ENCODE results near the gene CYBB.
A peak's percentile ranks its signal among the peaks of the same experiment; 100 is the strongest.

Gene CYBB

DNA sequence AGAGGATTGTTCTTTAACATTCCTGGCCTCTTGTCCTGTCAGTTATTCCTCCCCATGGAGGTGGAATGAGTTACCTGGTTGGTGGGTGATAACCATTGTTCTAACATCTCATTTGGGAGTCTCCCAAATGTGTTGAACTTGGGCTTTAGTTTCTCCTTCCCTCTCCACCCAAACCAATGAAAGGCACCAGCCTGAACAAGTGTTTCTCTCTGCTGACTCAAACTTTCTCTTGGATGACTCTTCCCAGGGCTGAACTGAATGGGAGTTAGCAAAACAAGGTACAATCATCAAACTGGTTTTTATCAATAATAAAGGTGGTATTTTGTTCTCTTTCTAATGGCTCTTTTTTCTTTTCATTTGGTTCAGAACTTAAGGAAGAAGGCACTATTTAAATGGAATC is 64.8 kb downstream of the CYBB start:
- no peak for DNase-seq (ENCODE audit: low read depth in 2 of 2)

DNA sequence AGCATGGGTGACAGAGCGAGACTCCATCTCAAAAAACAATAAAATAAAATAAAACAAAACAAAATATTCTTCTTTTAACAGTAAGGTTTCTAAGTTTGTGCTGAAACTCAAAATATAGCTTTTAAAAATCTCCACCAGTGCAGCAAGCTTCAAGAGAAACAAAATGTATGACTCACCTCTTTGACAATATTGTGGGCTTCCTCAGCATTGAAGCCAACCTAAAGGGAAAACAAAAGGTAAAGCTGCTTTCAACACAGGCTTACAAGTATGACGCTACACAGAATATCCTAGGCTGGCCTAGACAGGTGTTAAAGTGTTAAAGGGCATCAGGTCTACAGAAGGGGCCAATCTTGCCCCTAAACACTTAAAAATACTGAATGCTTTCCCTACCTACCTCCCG is 66.3 kb downstream of the CYBB start:
- no peak for DNase-seq (ENCODE audit: low read depth in 2 of 2)

DNA sequence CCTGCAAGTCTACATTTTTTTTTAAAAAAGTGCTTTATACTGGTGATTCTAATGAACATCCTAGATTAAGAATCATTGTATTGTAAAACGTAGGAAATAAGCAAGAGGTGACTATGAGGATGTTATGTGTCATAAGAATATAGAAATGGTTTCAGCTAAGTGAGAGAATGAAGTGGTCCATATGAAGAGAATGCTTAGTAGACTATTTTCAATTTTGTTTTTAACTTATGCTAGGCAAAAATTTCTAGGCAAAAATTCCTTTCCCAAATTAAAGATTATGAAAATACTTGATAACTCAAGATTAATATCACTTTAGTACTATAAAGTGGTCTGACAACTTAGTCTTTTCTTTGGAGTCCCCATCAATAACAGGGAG is 66.7 kb downstream of the CYBB start:
- no peak for DNase-seq (ENCODE audit: low read depth in 2 of 2)

DNA sequence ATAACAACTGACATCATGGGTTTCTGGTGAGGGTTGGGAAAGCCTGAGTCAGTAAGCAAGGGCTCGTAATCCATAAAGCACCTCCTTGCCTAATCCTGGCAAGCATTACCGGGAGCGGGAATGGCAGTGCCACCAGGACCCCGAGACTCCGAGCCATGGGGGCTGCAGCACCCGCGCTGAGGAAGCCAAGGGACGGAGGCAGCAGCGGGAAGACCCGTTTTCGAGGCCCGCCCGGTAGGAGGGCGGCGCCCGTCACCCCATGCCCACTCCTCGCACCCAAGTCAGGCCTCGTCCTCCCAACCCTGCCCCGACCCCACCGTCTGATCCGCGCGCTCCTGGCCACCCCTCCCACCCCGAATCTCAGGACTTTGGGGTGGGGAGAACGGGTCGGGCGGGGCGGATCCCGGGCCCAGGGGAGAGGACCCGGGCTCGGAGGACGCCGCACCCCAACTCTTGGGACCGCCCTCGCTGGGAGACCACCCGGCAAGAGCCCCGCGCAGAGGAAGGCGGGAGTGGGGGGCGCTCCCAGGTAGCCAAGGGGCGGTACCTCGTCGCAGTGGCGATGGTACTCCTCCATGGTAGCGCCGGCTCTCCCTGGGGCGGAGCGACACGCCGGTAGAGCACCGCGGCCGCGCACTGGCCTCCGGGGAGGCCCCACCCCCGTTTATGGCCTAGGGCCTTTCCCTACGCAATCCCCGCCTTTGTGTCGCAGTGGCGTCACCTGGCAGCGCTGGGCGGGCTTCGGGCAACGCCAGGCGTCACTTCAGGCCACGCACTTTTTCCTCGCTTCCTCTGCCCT is 67.3 kb downstream of the CYBB start, which contains the start of gene DYNLT3:
DYNLT3 (minus strand) TSS at position 638 of the 799 bp plus-strand sequence; CDS start at position 577, 61 bp downstream.
- peak in 1 of 2 experiments; percentile 28 for DNase-seq (ENCODE audit: low read depth in 2 of 2)

DNA sequence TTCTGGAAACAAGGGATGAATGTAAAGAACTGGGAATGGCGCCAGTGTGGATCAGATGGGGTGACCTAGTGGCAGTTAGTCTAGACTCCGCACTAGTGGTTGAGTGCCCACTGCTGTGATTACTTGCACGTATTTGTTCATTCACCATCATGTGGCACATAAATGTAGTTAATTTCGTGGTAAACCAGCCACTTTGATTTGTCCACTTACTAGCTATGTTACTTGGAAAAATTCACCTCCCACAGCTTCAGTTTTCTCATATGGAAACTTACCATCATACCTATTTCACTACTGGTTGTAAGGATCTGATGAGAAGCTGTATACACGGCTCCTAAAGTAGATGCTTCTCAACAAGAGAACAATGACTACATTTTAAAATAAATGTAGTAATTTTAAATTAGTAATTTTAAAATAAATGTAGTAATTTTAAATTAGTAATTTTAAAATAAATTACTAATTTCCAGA is 67.9 kb downstream of the CYBB start:
- no peak for DNase-seq (ENCODE audit: low read depth in 2 of 2)

DNA sequence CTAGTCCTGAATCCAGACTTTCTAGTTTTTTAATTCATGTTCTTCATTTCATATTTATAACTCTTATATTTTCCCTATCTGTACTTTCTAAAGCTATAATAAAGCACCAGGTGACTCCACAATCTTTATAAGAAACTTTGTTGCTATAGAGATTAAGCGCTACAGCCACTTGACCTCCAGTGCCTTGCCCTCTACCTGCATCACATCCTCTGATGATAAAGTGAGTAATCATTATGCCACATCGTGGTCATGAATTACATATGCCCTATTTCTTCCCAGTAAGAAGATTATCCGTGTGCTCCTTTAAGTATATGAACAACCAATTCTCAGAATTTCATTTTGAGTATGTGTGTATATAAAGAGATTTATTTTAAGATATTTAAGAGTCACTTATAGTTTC is 74.3 kb downstream of the CYBB start:
- no peak for DNase-seq (ENCODE audit: low read depth in 2 of 2)

DNA sequence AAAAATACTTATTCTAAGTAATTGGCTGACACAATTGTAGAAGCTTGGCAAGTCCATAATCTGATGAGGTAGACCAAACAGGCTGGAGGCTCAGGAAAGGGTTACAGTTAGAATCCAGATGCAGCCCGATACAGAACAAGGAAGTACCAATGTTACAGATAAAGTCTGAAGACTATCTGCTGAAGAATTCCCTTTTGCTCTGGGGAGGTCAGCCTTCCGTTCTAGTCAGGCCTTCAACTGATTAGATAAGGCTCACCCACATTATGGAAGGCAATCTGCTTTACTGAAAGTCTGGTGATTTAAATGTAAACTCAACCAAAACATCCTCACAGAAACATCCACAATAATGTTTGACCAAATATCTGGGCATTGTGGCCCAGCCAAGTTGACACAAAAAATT is 74.9 kb downstream of the CYBB start:
- DNase-seq (ENCODE audit: low read depth in 2 of 2) = no peak

DNA sequence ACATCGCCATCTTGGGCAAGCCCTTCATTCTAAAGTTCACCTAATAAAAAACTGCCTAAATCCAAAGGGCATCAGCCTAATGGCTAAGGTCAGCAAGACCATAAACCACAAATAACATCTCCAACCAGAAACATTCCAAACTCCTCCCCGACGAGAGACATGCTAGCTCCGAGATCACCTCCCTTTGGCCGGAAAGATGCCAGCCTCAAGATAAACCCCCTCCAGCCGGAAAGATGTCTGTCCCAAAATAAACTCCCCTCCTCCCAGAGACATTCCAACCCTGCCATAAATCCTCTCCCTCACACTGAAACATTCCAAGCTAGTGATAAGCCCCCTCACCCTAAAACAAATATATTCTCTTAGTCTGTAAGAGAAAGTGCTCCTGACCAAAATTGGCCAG is 80.9 kb downstream of the CYBB start:
- no peak for DNase-seq (ENCODE audit: low read depth in 2 of 2)

DNA sequence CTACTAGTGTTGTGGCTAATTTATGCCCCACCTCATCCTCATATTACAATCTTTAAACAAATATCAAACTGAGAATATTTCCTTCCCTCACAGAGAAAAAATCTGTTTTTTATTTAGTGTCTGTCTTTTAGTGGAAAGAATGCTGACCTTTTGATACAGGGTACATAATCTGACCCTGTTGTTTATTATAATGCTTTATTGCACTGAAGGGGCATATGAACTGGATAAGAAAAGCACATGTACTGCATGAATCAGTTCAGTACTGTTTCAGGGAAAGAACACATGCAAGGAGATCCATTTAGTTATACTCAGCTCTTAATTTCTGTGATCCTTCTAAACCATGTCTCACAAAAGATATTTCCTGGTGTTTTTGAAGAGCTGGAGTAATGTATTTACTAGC is 83.0 kb downstream of the CYBB start:
- DNase-seq (ENCODE audit: low read depth in 2 of 2) = no peak
